GM23248 (cell line): ENCODE data around the gene NEGR1.

Experiments
- EZH2 ChIP-seq: fragments of 200-600 bp; sonication (generic); IDR thresholded peaks from 2 replicates; pipeline ENCODE4 v1.6.1; 2018; ENCODE audit warnings: antibody characterized with exemption, mild to moderate bottlenecking; ENCODE audit not compliant: insufficient read depth, poor library complexity, severe bottlenecking
- EZH2phosphoT487 ChIP-seq: fragments of 200-600 bp; sonication (generic); IDR thresholded peaks from 2 replicates; pipeline ENCODE4 v1.6.1; 2018; ENCODE audit warnings: antibody characterized with exemption, moderate library complexity, mild to moderate bottlenecking, low read depth; ENCODE audit not compliant: insufficient read depth

- no peak for TF ChIP-seq EZH2
- TF ChIP-seq EZH2phosphoT487 = no peak
Observed at GRCh38 chr1:71666609-71667008, 615.7 kb downstream of the NEGR1 start.
